H1 (cell line): ENCODE measurements around the gene EFHC1. TPM values are rescaled to one million over a fixed set of nuclear protein-coding genes. Genes with fewer than 3 reads are reported as not detected.

Experiments
- CTCF ChIA-PET: fragments of 300-600 bp; sonication (Branson Sonifier 250); formaldehyde crosslinking; loops from one replicate; lab custom pipeline; 2021; ENCODE audit not compliant: partially characterized antibody; lab: Charles Lee
- POLR2A ChIA-PET: fragments of 300-600 bp; sonication (Branson Sonifier 250); formaldehyde crosslinking; loops from one replicate; lab custom pipeline; 2021; ENCODE audit warnings: inconsistent platforms; ENCODE audit not compliant: partially characterized antibody; lab: Charles Lee
- DNase-seq, 2 experiments: peaks; one replicate each; pipeline versions ENCODE4 v3.0.0 to v3.0.0-alpha.2; 2010 to 2022; ENCODE audit warnings: low spot score in 2 of 2, low read depth in 1 of 2, mixed read lengths in 1 of 2
- FAIRE-seq: peaks from 2 replicates; lab custom pipeline; 2011; peaks lifted over from hg19 to GRCh38; lab: Jason Lieb, UNC
- H2AFZ ChIP-seq: 2 replicates; pipeline ENCODE4 v1.8.1; 2012; ENCODE audit warnings: low read length, inconsistent platforms
- H2AK5ac ChIP-seq: 2 replicates; pipeline ENCODE4 v1.6.1; 2013; ENCODE audit warnings: low read depth, low read length
- H2BK120ac ChIP-seq: replicated peaks from 2 replicates; pipeline ENCODE3; 2013; ENCODE audit warnings: low read depth, low read length, inconsistent platforms
- H2BK12ac ChIP-seq: 2 replicates; pipeline ENCODE4 v1.6.1; 2013; ENCODE audit warnings: low read depth, low read length
- H2BK15ac ChIP-seq: 2 replicates; pipeline ENCODE4 v1.6.1; 2013; ENCODE audit warnings: low read length
- H2BK20ac ChIP-seq: 2 replicates; pipeline ENCODE4 v1.6.1; 2013; ENCODE audit warnings: low read length
- H2BK5ac ChIP-seq: 2 replicates; pipeline ENCODE4 v1.6.1; 2013; ENCODE audit warnings: low read depth, low read length
- H3K14ac ChIP-seq: 2 replicates; pipeline ENCODE4 v1.6.1; 2013; ENCODE audit warnings: inconsistent platforms; ENCODE audit not compliant: insufficient read length
- H3K18ac ChIP-seq: 2 replicates; pipeline ENCODE4 v1.6.1; 2013; ENCODE audit warnings: low read length; ENCODE audit errors: extremely low read depth
- H3K23ac ChIP-seq: 2 replicates; pipeline ENCODE4 v1.6.1; 2013; ENCODE audit warnings: inconsistent platforms; ENCODE audit not compliant: insufficient read length
- H3K23me2 ChIP-seq: 2 replicates; pipeline ENCODE4 v1.6.1; 2013; ENCODE audit warnings: low read depth, low read length
- H3K27ac ChIP-seq: 2 replicates; pipeline ENCODE4 v1.6.1; 2011; ENCODE audit warnings: low read depth, low read length, inconsistent platforms
- H3K27me3 ChIP-seq, 4 experiments: replicated peaks in 1 of 4; 1 replicate in 1 of 4; 2 replicates in 3 of 4; pipeline versions ENCODE4 v1.6.1 to v1.8.1; 2011 to 2013; ENCODE audit warnings: low read length in 3 of 4, mild to moderate bottlenecking in 3 of 4, inconsistent platforms in 2 of 4, mixed read lengths in 2 of 4, moderate library complexity in 1 of 4; ENCODE audit not compliant: control insufficient read depth in 3 of 4, insufficient read depth in 3 of 4; ENCODE audit errors: extremely low read depth in 1 of 4
- H3K36me3 ChIP-seq, 4 experiments: 2 replicates each; pipeline versions ENCODE4 v1.6.1 to v1.8.1; 2011 to 2013; ENCODE audit warnings: mild to moderate bottlenecking in 4 of 4, low read length in 3 of 4, moderate library complexity in 2 of 4, control low read depth in 1 of 4, inconsistent platforms in 1 of 4; ENCODE audit not compliant: insufficient read depth in 4 of 4, control insufficient read depth in 2 of 4
- H3K4ac ChIP-seq: replicated peaks from 2 replicates; pipeline ENCODE3; 2013; ENCODE audit warnings: low read length, low read depth, mixed read lengths, inconsistent platforms; ENCODE audit not compliant: insufficient read length
- H3K4me1 ChIP-seq, 4 experiments: replicated peaks in 1 of 4; 1 replicate in 1 of 4; 2 replicates in 3 of 4; pipeline versions ENCODE4 v1.6.1 to v1.8.1; 2011 to 2013; ENCODE audit warnings: low read length in 3 of 4, inconsistent platforms in 2 of 4, mixed read lengths in 1 of 4; ENCODE audit not compliant: insufficient read depth in 4 of 4, control insufficient read depth in 3 of 4
- H3K4me2 ChIP-seq, 2 experiments: 2 replicates each; pipeline versions ENCODE4 v1.6.1 to v1.8.1; 2011 to 2013; ENCODE audit warnings: low read depth in 2 of 2, low read length in 2 of 2, control low read depth in 1 of 2, inconsistent platforms in 1 of 2, mild to moderate bottlenecking in 1 of 2; ENCODE audit not compliant: insufficient read depth in 1 of 2
- H3K4me3 ChIP-seq, 4 experiments: fragments of 200-600, 300-600 bp in 1 of 4; sonication (generic), shearing (Covaris generic), sonication (Bioruptor Twin) in 1 of 4; 2 replicates each; pipeline versions ENCODE4 v1.5.1 to v1.8.1; 2011 to 2016; ENCODE audit warnings: low read length in 4 of 4, low read depth in 3 of 4, control low read depth in 2 of 4, inconsistent platforms in 2 of 4, mild to moderate bottlenecking in 2 of 4, mixed read lengths in 1 of 4, moderate library complexity in 1 of 4; ENCODE audit not compliant: insufficient read depth in 2 of 4; ENCODE audit errors: extremely low read depth in 1 of 4
- H3K56ac ChIP-seq: replicated peaks from 2 replicates; pipeline ENCODE3; 2013; ENCODE audit warnings: low read depth, mild to moderate bottlenecking, mixed read lengths, low read length, inconsistent platforms; ENCODE audit not compliant: insufficient read length
- H3K79me1 ChIP-seq: 2 replicates; pipeline ENCODE4 v1.6.1; 2013; ENCODE audit warnings: low read depth, low read length, control low read depth
- H3K79me2 ChIP-seq, 2 experiments: 2 replicates each; pipeline versions ENCODE4 v1.6.1 to v1.8.1; 2012 to 2013; ENCODE audit warnings: low read length in 2 of 2, mild to moderate bottlenecking in 2 of 2, inconsistent platforms in 1 of 2; ENCODE audit not compliant: insufficient read depth in 2 of 2, control insufficient read depth in 1 of 2
- H3K9ac ChIP-seq, 4 experiments: replicated peaks in 1 of 4; 1 replicate in 1 of 4; 2 replicates in 3 of 4; pipeline versions ENCODE4 v1.6.1 to v1.8.1; 2011 to 2013; ENCODE audit warnings: low read depth in 3 of 4, low read length in 3 of 4, control low read depth in 2 of 4, mild to moderate bottlenecking in 2 of 4, moderate library complexity in 2 of 4, inconsistent platforms in 1 of 4; ENCODE audit errors: extremely low read depth in 1 of 4
- H3K9me3 ChIP-seq, 2 experiments: 2 replicates each; pipeline versions ENCODE4 v1.6.1 to v1.8.1; 2012 to 2013; ENCODE audit warnings: mild to moderate bottlenecking in 2 of 2, moderate library complexity in 2 of 2, control low read depth in 1 of 2, inconsistent platforms in 1 of 2, low read depth in 1 of 2, low read length in 1 of 2, mixed read lengths in 1 of 2; ENCODE audit not compliant: insufficient read depth in 2 of 2
- H4K20me1 ChIP-seq, 2 experiments: replicated peaks in 1 of 2; 2 replicates each; pipeline versions ENCODE3 to v1.8.1; 2011 to 2013; ENCODE audit warnings: inconsistent platforms in 2 of 2, low read length in 2 of 2, mild to moderate bottlenecking in 1 of 2; ENCODE audit not compliant: insufficient read depth in 2 of 2, control insufficient read depth in 1 of 2
- H4K5ac ChIP-seq: 2 replicates; pipeline ENCODE4 v1.6.1; 2013; ENCODE audit warnings: low read length, low read depth, mixed read lengths, inconsistent platforms; ENCODE audit not compliant: insufficient read length
- H4K8ac ChIP-seq: 2 replicates; pipeline ENCODE4 v1.8.0; 2013; ENCODE audit warnings: mild to moderate bottlenecking, moderate library complexity, low read length, inconsistent platforms; ENCODE audit not compliant: insufficient read depth; ENCODE audit errors: extremely low read depth
- H4K91ac ChIP-seq: replicated peaks from 2 replicates; pipeline ENCODE3; 2013; ENCODE audit warnings: low read length, mixed read lengths, inconsistent platforms; ENCODE audit not compliant: insufficient read length
- EGR1 ChIP-seq: IDR thresholded peaks from 2 replicates; pipeline ENCODE4 v1.6.1; 2011; ENCODE audit warnings: low read depth, low read length, borderline replicate concordance
- FOSL1 ChIP-seq: IDR thresholded peaks from 2 replicates; pipeline ENCODE4 v1.6.1; 2011; ENCODE audit warnings: mild to moderate bottlenecking, low read depth, low read length, moderate library complexity; ENCODE audit not compliant: insufficient read depth
- GABPA ChIP-seq: IDR thresholded peaks from 2 replicates; pipeline ENCODE4 v1.6.1; 2011; ENCODE audit warnings: mild to moderate bottlenecking, low read length, moderate library complexity, borderline replicate concordance; ENCODE audit not compliant: insufficient read depth
- KDM1A ChIP-seq: fragments of 200-600, 300-600 bp; sonication (generic); IDR thresholded peaks from 2 replicates; pipeline ENCODE4 v1.7.1; 2016; ENCODE audit warnings: mild to moderate bottlenecking, low read length, borderline replicate concordance
- RFX5 ChIP-seq: IDR thresholded peaks from 2 replicates; pipeline ENCODE4 v1.6.1; 2011; ENCODE audit warnings: low read depth, low read length, improper control_type of control experiment, borderline replicate concordance
- RXRA ChIP-seq: IDR thresholded peaks from 2 replicates; pipeline ENCODE4 v1.6.1; 2011; ENCODE audit warnings: low read depth, mild to moderate bottlenecking, low read length, moderate library complexity; ENCODE audit not compliant: insufficient read depth
- SIN3A ChIP-seq, 2 experiments: IDR thresholded peaks in 1 of 2; conservative IDR thresholded peaks in 1 of 2; 2 replicates each; pipeline ENCODE4 v1.6.1; 2011 to 2012; ENCODE audit warnings: low read length in 2 of 2, improper control_type of control experiment in 1 of 2, low read depth in 1 of 2, mild to moderate bottlenecking in 1 of 2
- SP2 ChIP-seq: IDR thresholded peaks from 2 replicates; pipeline ENCODE4 v1.6.1; 2012; ENCODE audit warnings: mild to moderate bottlenecking, low read length, inconsistent platforms
- SRF ChIP-seq: IDR thresholded peaks from 2 replicates; pipeline ENCODE4 v1.6.1; 2011; ENCODE audit warnings: mild to moderate bottlenecking, low read depth, low read length, moderate library complexity
- TEAD4 ChIP-seq: IDR thresholded peaks from 2 replicates; pipeline ENCODE4 v1.6.1; 2012; ENCODE audit warnings: low read depth, low read length, inconsistent platforms, mixed read lengths
- YY1 ChIP-seq: IDR thresholded peaks from 2 replicates; pipeline ENCODE4 v1.6.1; 2011; ENCODE audit warnings: low read depth, mild to moderate bottlenecking, low read length
- WGBS, 2 experiments: shearing (Covaris generic) in 1 of 2; methylation state at CpG; one replicate each; pipeline versions ENCODE4 v1.1.6 to v1.1.7; 2013 to 2015; ENCODE audit warnings: low lambda C conversion rate in 2 of 2, mixed read lengths in 2 of 2, inconsistent platforms in 1 of 2, low coverage in 1 of 2, missing lambda C conversion rate in 1 of 2; ENCODE audit not compliant: insufficient replicate concordance in 2 of 2, insufficient coverage in 1 of 2, insufficient read length in 1 of 2; ENCODE audit errors: extremely low coverage in 1 of 2, missing lambda C conversion rate in 1 of 2; 5-methylcytosine and 5-hydroxymethylcytosine counted together
- polyA plus RNA-seq, 7 experiments: library from polyadenylated mRNA; depleted of rRNA in 3 of 7; stranded (reverse) in 5 of 7; unstranded in 2 of 7; fragments of >200 nt in 5 of 7; fragments of 200-250 nt in 2 of 7; gene quantifications; 1 replicate in 5 of 7; 2 replicates in 1 of 7; 4 replicates in 1 of 7; pipeline versions ENCODE4 v1.2.1 to v1.2.3, GENCODE V29; 2011 to 2013; ENCODE audit warnings: missing spikeins in 2 of 7, mixed read lengths in 2 of 7
- total RNA-seq: library from RNA; stranded (reverse); fragmentation: NEBNext Ultra II Directional; extraction: Animal tissue kit (Norgen Biotek cat#: 25700); gene quantifications from 2 replicates; pipeline ENCODE4 v1.2.1, GENCODE V29; 2021

Gene EFHC1
- total and polyA plus RNA-seq, 2 of the 8 experiments (the other 6 are each of a cell fraction or from before 2014, with no cell fraction given), result 10.5 to 16.4 TPM

DNA sequence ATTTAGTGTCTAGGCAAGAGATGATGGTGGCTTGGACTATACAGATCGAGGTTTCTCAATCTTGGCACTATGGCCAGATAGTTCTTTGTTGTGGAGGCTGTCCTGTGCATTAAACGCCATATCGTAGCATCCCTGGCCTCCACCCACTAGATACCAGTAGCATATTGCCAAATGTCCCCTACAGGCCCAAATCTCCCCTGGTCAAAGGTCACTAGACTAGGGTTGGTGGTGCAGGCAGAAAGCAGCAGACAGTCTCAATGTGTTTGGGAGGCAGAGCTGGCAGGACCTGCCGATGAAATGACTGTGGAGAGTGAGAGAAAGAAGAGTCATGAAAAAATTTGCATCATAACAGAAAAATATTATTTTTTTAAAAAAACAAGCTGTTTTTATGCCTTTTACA, 93.8 kb downstream of the EFHC1 start:
- H2BK120ac ChIP-seq, result no peak overlapping the region
- H3K56ac ChIP-seq, result no peak overlapping the region
- H3K36me3 ChIP-seq, result peaks cover 0 to 12% (median 4%) of the 10 kb centered on the region in 4 experiments; a peak in 4 of 8 replicates
- H3K23ac ChIP-seq, result no peak overlapping the region
- H3K4me2 ChIP-seq, result no peak overlapping the region
- H2BK15ac ChIP-seq, result no peak overlapping the region
- no peak overlapping the region for H4K8ac ChIP-seq
- no peak overlapping the region for H2BK12ac ChIP-seq
- no peak overlapping the region for H4K91ac ChIP-seq
- no peak overlapping the region for H2AFZ ChIP-seq
- peaks cover 0 to 3% of the 10 kb centered on the region in 2 experiments; a peak in 2 of 4 replicates for H3K79me2 ChIP-seq
- no peak overlapping the region for H3K18ac ChIP-seq
- WGBS, 2 experiments, result 95% methylated on average over 4 of the region's 4 CpGs; no CpG with 5 or more reads in 1 of the 2 experiments
- H3K9me3 ChIP-seq, result no peaks in the 10 kb centered on the region
- no peak overlapping the region for H3K27ac ChIP-seq
- H4K5ac ChIP-seq, result no peak overlapping the region
- H3K4me1 ChIP-seq, result peaks cover 7 to 28% (median 17%) of the 10 kb centered on the region in 4 experiments
- H3K27me3 ChIP-seq, result no peaks in the 10 kb centered on the region
- H2BK20ac ChIP-seq, result no peak overlapping the region
- no peaks in the 10 kb centered on the region for H3K23me2 ChIP-seq
- CTCF ChIA-PET, result interaction anchor here (0.7 to 3.2 kb wide), 3 partner anchors 9 to 149 kb away, joined by 3 to 16 read pairs (median 3); no protein-coding TSS in a partner anchor
- no peak for DNase-seq
- FAIRE-seq, result no peak
- H3K4ac ChIP-seq, result no peak overlapping the region
- TF ChIP-seq FOSL1 (no peak), TEAD4 (no peak), SRF (no peak), RFX5 (no peak), SIN3A (conservative IDR thresholded peaks at IDR 0.05 in 1 of 2, IDR thresholded peaks at IDR 0.05 in 1 of 2; ENCODE audit: low read depth in 1 of 2, low read length in 2 of 2) (no peak), SP2 (no peak), RXRA (no peak), YY1 (no peak), EGR1 (no peak), KDM1A (no peak), GABPA (no peak)
- H3K4me3 ChIP-seq, result no peak overlapping the region
- no peak overlapping the region for H2AK5ac ChIP-seq
- POLR2A ChIA-PET, result interaction anchor here (1.1 kb wide), 1 partner anchor 10 kb away, joined by 3 read pairs; no protein-coding TSS in a partner anchor
- no peak overlapping the region for H3K14ac ChIP-seq
- peaks cover 5% of the 10 kb centered on the region; the same call in 1 of the 2 replicates for H3K79me1 ChIP-seq
- H4K20me1 ChIP-seq, result no peaks in the 10 kb centered on the region
- no peak overlapping the region for H3K9ac ChIP-seq
- no peak overlapping the region for H2BK5ac ChIP-seq
